Memory B cell (primary cell): Measurements from ENCODE around the gene CDYL.
A peak's percentile ranks its signal among the peaks of the same experiment; 100 is the strongest.

Experiments used
- ATAC-seq: fragments of 150-1000 bp; cut with Tn5 transposase; 2 replicates; pipeline ENCODE4 v1.10.0; 2021; ENCODE audit warnings: low read depth, mild to moderate bottlenecking, moderate library complexity
- DNase-seq, 2 donors: peaks; one replicate each; pipeline ENCODE4 v3.0.0; 2022; ENCODE audit warnings: low spot score in 2 of 2
- H3K27ac Mint-ChIP-seq: one replicate; pipeline ENCODE4 v1.8.0; 2022; ENCODE audit warnings: mild to moderate bottlenecking, moderate library complexity, mixed read lengths
- H3K27me3 Mint-ChIP-seq: one replicate; pipeline ENCODE4 v1.8.0; 2022; ENCODE audit warnings: mixed read lengths
- H3K36me3 Mint-ChIP-seq: one replicate; pipeline ENCODE4 v1.8.0; 2022; ENCODE audit warnings: mild to moderate bottlenecking, mixed read lengths
- H3K4me1 Mint-ChIP-seq: one replicate; pipeline ENCODE4 v1.8.0; 2022; ENCODE audit warnings: mixed read lengths
- H3K4me3 Mint-ChIP-seq: one replicate; pipeline ENCODE4 v1.8.0; 2022; ENCODE audit warnings: mild to moderate bottlenecking, moderate library complexity, mixed read lengths
- H3K9me3 Mint-ChIP-seq: one replicate; pipeline ENCODE4 v1.8.0; 2022; ENCODE audit warnings: mixed read lengths

The CDYL gene

GRCh38 chr6:4912559-4912958, 136.4 kb downstream of the CDYL start:
- Mint-ChIP-seq H3K36me3 (peaks cover 11% of the 10 kb centered on the region), H3K27ac (no peak overlapping the region), H3K27me3 (no peaks in the 10 kb centered on the region), H3K4me1 (peaks cover 25% of the 10 kb centered on the region), H3K9me3 (no peaks in the 10 kb centered on the region), H3K4me3 (no peak overlapping the region)
- no peak for ATAC-seq
- no peak for DNase-seq

GRCh38 chr6:4913705-4914419, 137.7 kb downstream of the CDYL start:
- Mint-ChIP-seq H3K4me3 (no peak overlapping the region), H3K36me3 (peaks cover 9% of the 10 kb centered on the region), H3K27me3 (no peaks in the 10 kb centered on the region), H3K27ac (peak overlapping the region; percentile 48), H3K9me3 (no peaks in the 10 kb centered on the region), H3K4me1 (peaks cover 17% of the 10 kb centered on the region)
- DNase-seq (no peak), ATAC-seq (no peak)

- Mint-ChIP-seq H3K27me3 (no peaks in the 10 kb centered on the region), H3K27ac (peak overlapping the region; percentile 48), H3K4me3 (no peak overlapping the region), H3K9me3 (no peaks in the 10 kb centered on the region), H3K4me1 (peaks cover 13% of the 10 kb centered on the region), H3K36me3 (peaks cover 9% of the 10 kb centered on the region)
- ATAC-seq: no peak
- DNase-seq: no peak
Measured at GRCh38 chr6:4914420-4915159, 138.4 kb downstream of the CDYL start.

- Mint-ChIP-seq H3K4me3 (no peak overlapping the region), H3K4me1 (peaks cover 21% of the 10 kb centered on the region), H3K9me3 (no peaks in the 10 kb centered on the region), H3K27me3 (no peaks in the 10 kb centered on the region), H3K27ac (no peak overlapping the region), H3K36me3 (peaks cover 9% of the 10 kb centered on the region)
- DNase-seq: no peak
- ATAC-seq: no peak
Measured at GRCh38 chr6:4916954-4917561, 140.9 kb downstream of the CDYL start.

GRCh38 chr6:4920914-4921410, 144.8 kb downstream of the CDYL start:
- no peak for DNase-seq
- Mint-ChIP-seq H3K4me3 (no peak overlapping the region), H3K4me1 (peaks cover 29% of the 10 kb centered on the region), H3K9me3 (no peaks in the 10 kb centered on the region), H3K27ac (no peak overlapping the region), H3K27me3 (no peaks in the 10 kb centered on the region), H3K36me3 (peaks cover 8% of the 10 kb centered on the region)
- ATAC-seq: no peak

GRCh38 chr6:4922488-4923037, 146.4 kb downstream of the CDYL start:
- Mint-ChIP-seq H3K4me1 (peaks cover 18% of the 10 kb centered on the region), H3K27ac (no peak overlapping the region), H3K4me3 (no peak overlapping the region), H3K9me3 (no peaks in the 10 kb centered on the region), H3K27me3 (no peaks in the 10 kb centered on the region), H3K36me3 (peaks cover 8% of the 10 kb centered on the region)
- no peak for ATAC-seq
- DNase-seq: no peak

- Mint-ChIP-seq H3K4me1 (peaks cover 20% of the 10 kb centered on the region), H3K27ac (no peak overlapping the region), H3K36me3 (peaks cover 8% of the 10 kb centered on the region), H3K9me3 (no peaks in the 10 kb centered on the region), H3K27me3 (no peaks in the 10 kb centered on the region), H3K4me3 (no peak overlapping the region)
- no peak for ATAC-seq
- no peak for DNase-seq
Measured at GRCh38 chr6:4923081-4923480, 146.9 kb downstream of the CDYL start.

- DNase-seq (no peak), ATAC-seq (no peak)
- Mint-ChIP-seq H3K9me3 (no peaks in the 10 kb centered on the region), H3K4me3 (no peak overlapping the region), H3K4me1 (peaks cover 28% of the 10 kb centered on the region), H3K27ac (no peak overlapping the region), H3K36me3 (peaks cover 10% of the 10 kb centered on the region), H3K27me3 (no peaks in the 10 kb centered on the region)
Measured at GRCh38 chr6:4924661-4925271, 148.6 kb downstream of the CDYL start.

- no peak for ATAC-seq
- H3K27me3 Mint-ChIP-seq: no peaks in the 10 kb centered on the region
- H3K4me3 Mint-ChIP-seq: no peak overlapping the region
- no peaks in the 10 kb centered on the region for H3K9me3 Mint-ChIP-seq
- H3K27ac Mint-ChIP-seq: no peak overlapping the region
- no peak for DNase-seq
- peaks cover 11% of the 10 kb centered on the region for H3K36me3 Mint-ChIP-seq
- peaks cover 28% of the 10 kb centered on the region for H3K4me1 Mint-ChIP-seq
Measured at GRCh38 chr6:4925580-4925979, 149.4 kb downstream of the CDYL start.

- peaks cover 27% of the 10 kb centered on the region for H3K4me1 Mint-ChIP-seq
- ATAC-seq (no peak), DNase-seq (no peak)
- H3K36me3 Mint-ChIP-seq: peaks cover 20% of the 10 kb centered on the region
- no peak overlapping the region for H3K4me3 Mint-ChIP-seq
- no peaks in the 10 kb centered on the region for H3K9me3 Mint-ChIP-seq
- H3K27ac Mint-ChIP-seq: no peak overlapping the region
- no peaks in the 10 kb centered on the region for H3K27me3 Mint-ChIP-seq
Measured at GRCh38 chr6:4928426-4928825, 152.2 kb downstream of the CDYL start.

GRCh38 chr6:4929097-4929718, 153.0 kb downstream of the CDYL start:
- Mint-ChIP-seq H3K9me3 (no peaks in the 10 kb centered on the region), H3K27ac (no peak overlapping the region)

GRCh38 chr6:4930025-4930691, 154.0 kb downstream of the CDYL start:
- Mint-ChIP-seq H3K9me3 (no peaks in the 10 kb centered on the region), H3K4me1 (peaks cover 28% of the 10 kb centered on the region), H3K27me3 (no peaks in the 10 kb centered on the region), H3K4me3 (no peak overlapping the region), H3K36me3 (peaks cover 23% of the 10 kb centered on the region), H3K27ac (no peak overlapping the region)
- DNase-seq: no peak
- ATAC-seq: no peak

More at GRCh38 chr6:4929097-4929718, 153.0 kb downstream of the CDYL start:
- H3K4me1 Mint-ChIP-seq: peaks cover 27% of the 10 kb centered on the region
- H3K27me3 Mint-ChIP-seq: no peaks in the 10 kb centered on the region
- no peak overlapping the region for H3K4me3 Mint-ChIP-seq
- peaks cover 20% of the 10 kb centered on the region for H3K36me3 Mint-ChIP-seq
- ATAC-seq: no peak
- no peak for DNase-seq
